ENCODE measurements around the gene BCL2L12. TPM values are rescaled to one million over a fixed set of nuclear protein-coding genes. Genes with fewer than 3 reads are reported as not detected.
A peak's percentile ranks its signal among the peaks of the same experiment; 100 is the strongest.

BCL2L12 gene
- total RNA-seq, 1 experiment from 2014 or later, result 93.9 TPM

DNA sequence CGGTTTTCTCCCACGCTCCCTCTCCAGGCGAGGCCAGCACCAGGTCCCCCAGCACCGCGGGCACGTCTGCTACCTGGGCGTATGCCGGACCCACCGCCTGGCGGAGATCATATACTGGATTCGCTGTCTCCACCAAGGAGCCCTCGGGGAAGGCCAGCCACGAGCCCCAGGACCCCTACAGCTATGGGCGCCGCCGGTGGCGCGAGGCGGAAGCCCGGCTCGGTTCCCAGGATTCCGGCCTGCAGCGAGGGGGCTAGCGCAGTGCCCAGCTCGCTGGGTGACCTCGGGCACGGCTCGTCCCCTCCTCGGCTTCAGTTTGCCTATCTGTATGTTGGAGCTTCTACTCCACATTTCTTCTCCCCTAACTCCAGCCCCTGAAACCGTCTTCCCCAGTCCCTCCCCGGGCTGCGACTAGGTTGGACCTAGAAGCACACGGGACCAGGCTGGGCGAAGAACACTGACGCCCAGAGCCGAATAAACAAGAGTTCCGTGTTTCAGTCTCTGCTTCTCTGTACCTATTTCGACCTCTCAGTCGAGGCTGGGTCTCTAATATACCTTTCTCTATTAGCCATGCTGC is 24.4 kb downstream of the BCL2L12 start:
- peak overlapping the region; percentile 59 for H3K9ac ChIP-seq (ENCODE audit: low read length)
- no peaks in the 10 kb centered on the region for H3K9me3 ChIP-seq (ENCODE audit: control insufficient read depth in 1 of 2, insufficient read depth in 1 of 2, low read depth in 1 of 2, low read length in 2 of 2)
- H3K9me2 ChIP-seq (ENCODE audit: insufficient read depth), result no peaks in the 10 kb centered on the region
- ChIA-PET RAD21 (ENCODE audit: low non-redundant PET in 1 of 2, low total read pairs in 2 of 2, uncharacterized antibody in 2 of 2, unreplicated experiment in 2 of 2) (no interaction called here), POLR2A (no interaction called here), CTCF (interaction anchor here (1.2 kb wide), 1 partner anchor 9 kb away, joined by 3 read pairs; no protein-coding TSS in a partner anchor)
- H3K79me2 ChIP-seq (ENCODE audit: insufficient read depth, low read length), result peaks cover 9% of the 10 kb centered on the region; the same call in 1 of the 2 replicates
- peak overlapping the region; percentile 36; the same call in 1 of the 2 replicates for H3K27ac ChIP-seq (ENCODE audit: low read depth, low read length)
- TF ChIP-seq SP1 (IDR thresholded peaks at IDR 0.05; ENCODE audit: low read depth) (no peak), CTCF (IDR thresholded peaks at IDR 0.05 in 2 of 3, conservative IDR thresholded peaks at IDR 0.05 in 1 of 3; ENCODE audit: borderline replicate concordance in 1 of 3, insufficient read depth in 1 of 3, low read depth in 2 of 3, low read length in 2 of 3) (no peak), CEBPB (IDR thresholded peaks at IDR 0.05; ENCODE audit: low read depth) (no peak), JUND (IDR thresholded peaks at IDR 0.05) (no peak), EZH2 (IDR thresholded peaks at IDR 0.05) (no peak), CBX3 (IDR thresholded peaks at IDR 0.05; ENCODE audit: low read depth) (no peak), SIN3A (IDR thresholded peaks at IDR 0.05; ENCODE audit: low read depth) (no peak; the same call in 1 of the 2 replicates), ATF3 (IDR thresholded peaks at IDR 0.05) (no peak), POLR2AphosphoS5 (IDR thresholded peaks at IDR 0.05; ENCODE audit: low read depth, low read length) (no peak), EGR1 (IDR thresholded peaks at IDR 0.05; ENCODE audit: low read depth) (no peak), POLR2A (IDR thresholded peaks at IDR 0.05; ENCODE audit: borderline replicate concordance, extremely low read depth, insufficient read depth, insufficient read length) (no peak), MAX (IDR thresholded peaks at IDR 0.05) (no peak), SRF (IDR thresholded peaks at IDR 0.05; ENCODE audit: low read depth) (no peak), RAD21 (IDR thresholded peaks at IDR 0.05; ENCODE audit: low read depth) (no peak), FOSL1 (IDR thresholded peaks at IDR 0.05; ENCODE audit: low read depth) (no peak), ELF1 (IDR thresholded peaks at IDR 0.05; ENCODE audit: borderline replicate concordance, low read depth) (no peak), ZNF274 (IDR thresholded peaks at IDR 0.05; ENCODE audit: low read depth, low read length) (no peak), YY1 (IDR thresholded peaks at IDR 0.05; ENCODE audit: extremely low read depth, insufficient replicate concordance, low read depth, low read length) (no peak), ZFX (IDR thresholded peaks at IDR 0.05) (no peak)
- TF ChIP-seq, protein P1, sequence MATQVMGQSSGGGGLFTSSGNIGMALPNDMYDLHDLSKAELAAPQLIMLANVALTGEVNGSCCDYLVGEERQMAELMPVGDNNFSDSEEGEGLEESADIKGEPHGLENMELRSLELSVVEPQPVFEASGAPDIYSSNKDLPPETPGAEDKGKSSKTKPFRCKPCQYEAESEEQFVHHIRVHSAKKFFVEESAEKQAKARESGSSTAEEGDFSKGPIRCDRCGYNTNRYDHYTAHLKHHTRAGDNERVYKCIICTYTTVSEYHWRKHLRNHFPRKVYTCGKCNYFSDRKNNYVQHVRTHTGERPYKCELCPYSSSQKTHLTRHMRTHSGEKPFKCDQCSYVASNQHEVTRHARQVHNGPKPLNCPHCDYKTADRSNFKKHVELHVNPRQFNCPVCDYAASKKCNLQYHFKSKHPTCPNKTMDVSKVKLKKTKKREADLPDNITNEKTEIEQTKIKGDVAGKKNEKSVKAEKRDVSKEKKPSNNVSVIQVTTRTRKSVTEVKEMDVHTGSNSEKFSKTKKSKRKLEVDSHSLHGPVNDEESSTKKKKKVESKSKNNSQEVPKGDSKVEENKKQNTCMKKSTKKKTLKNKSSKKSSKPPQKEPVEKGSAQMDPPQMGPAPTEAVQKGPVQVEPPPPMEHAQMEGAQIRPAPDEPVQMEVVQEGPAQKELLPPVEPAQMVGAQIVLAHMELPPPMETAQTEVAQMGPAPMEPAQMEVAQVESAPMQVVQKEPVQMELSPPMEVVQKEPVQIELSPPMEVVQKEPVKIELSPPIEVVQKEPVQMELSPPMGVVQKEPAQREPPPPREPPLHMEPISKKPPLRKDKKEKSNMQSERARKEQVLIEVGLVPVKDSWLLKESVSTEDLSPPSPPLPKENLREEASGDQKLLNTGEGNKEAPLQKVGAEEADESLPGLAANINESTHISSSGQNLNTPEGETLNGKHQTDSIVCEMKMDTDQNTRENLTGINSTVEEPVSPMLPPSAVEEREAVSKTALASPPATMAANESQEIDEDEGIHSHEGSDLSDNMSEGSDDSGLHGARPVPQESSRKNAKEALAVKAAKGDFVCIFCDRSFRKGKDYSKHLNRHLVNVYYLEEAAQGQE (IDR thresholded peaks at IDR 0.05; ENCODE audit: low read depth), result no peak
- ATAC-seq (peak; percentile 2), DNase-seq (ENCODE audit: low read depth, low spot score) (no peak)
- BruUV-seq (replicated peaks), result no TSS peak
- peaks cover 0 to 26% of the 10 kb centered on the region in 2 experiments; a peak in 2 of 4 replicates for H3K4me1 ChIP-seq (ENCODE audit: control insufficient read depth in 1 of 2, insufficient read depth in 2 of 2, low read length in 2 of 2)
- H4K20me1 ChIP-seq (ENCODE audit: insufficient read depth), result no peaks in the 10 kb centered on the region
- no peaks in the 10 kb centered on the region for H3K27me3 ChIP-seq (ENCODE audit: insufficient read depth, low read length)
- H3K4me3 ChIP-seq (replicated peaks in 1 of 2; ENCODE audit: low read depth in 1 of 2, low read length in 2 of 2), result peak overlapping the region; percentile 28 to 58
- intact Hi-C loops (cut with micrococcal nuclease), result no loop called here
- peak overlapping the region; percentile 80 for H3K4me2 ChIP-seq (ENCODE audit: low read length)
- H3K36me3 ChIP-seq (ENCODE audit: control insufficient read depth in 1 of 2, insufficient read depth in 2 of 2, low read length in 2 of 2), result peaks cover 18 to 20% of the 10 kb centered on the region in 2 experiments
- no peak overlapping the region for H2AFZ ChIP-seq (ENCODE audit: low read depth, low read length, poor library complexity, severe bottlenecking)
